Measurements from ENCODE around the gene GDPD5. TPM values are rescaled to one million over a fixed set of nuclear protein-coding genes. Genes with fewer than 3 reads are reported as not detected.

Gene GDPD5
- total RNA-seq, 1 experiment from 2014 or later = 7.8 TPM

GRCh38 chr11:75560644-75561043, 34.9 kb upstream of the GDPD5 start:
- H2BK20ac ChIP-seq (ENCODE audit: low read depth, low read length, poor library complexity, severe bottlenecking) = no peak overlapping the region
- H2BK15ac ChIP-seq (ENCODE audit: low read depth, low read length) = no peak overlapping the region
- WGBS (ENCODE audit: extremely low coverage, insufficient read length, low lambda C conversion rate) = no CpG with 5 or more reads among the region's 1 CpG
- H3K27ac ChIP-seq (ENCODE audit: insufficient read length, low read depth, low read length) = no peak overlapping the region
- H3K9me3 ChIP-seq (ENCODE audit: control insufficient read depth, low read depth, low read length) = no peaks in the 10 kb centered on the region
- H2AFZ ChIP-seq (ENCODE audit: low read length) = no peak overlapping the region
- no peaks in the 10 kb centered on the region for H4K20me1 ChIP-seq (ENCODE audit: control insufficient read depth, insufficient read depth, insufficient read length)
- Mint-ChIP-seq H3K27me3 (ENCODE audit: low read depth) (peaks cover 1% of the 10 kb centered on the region; the same call in 1 of the 2 replicates), H3K36me3 (ENCODE audit: insufficient read depth in 1 of 3, low read depth in 3 of 3) (peaks cover 4 to 18% (median 9%) of the 10 kb centered on the region in 3 experiments; a peak in 6 of 7 replicates), H3K9me3 (no peaks in the 10 kb centered on the region; a peak in 1 of 5 replicates), H3K4me1 (peaks cover 39 to 71% of the 10 kb centered on the region in 2 experiments), H3K4me3 (peak overlapping the region in 1 of 2 experiments; percentile 96; a peak in 3 of 5 replicates), H3K27ac (no peak overlapping the region)
- peaks cover 3% of the 10 kb centered on the region for H3K79me1 ChIP-seq (ENCODE audit: insufficient read depth, low read depth, low read length, poor library complexity, severe bottlenecking)
- no peak overlapping the region for H3K23ac ChIP-seq (ENCODE audit: insufficient read length, low read depth, low read length)
- H4K91ac ChIP-seq (ENCODE audit: insufficient read length, low read depth, low read length) = no peak overlapping the region
- H3K79me2 ChIP-seq (ENCODE audit: insufficient read depth, low read length) = peaks cover 23% of the 10 kb centered on the region; the same call in 1 of the 2 replicates
- H3K9ac ChIP-seq (ENCODE audit: extremely low read depth, insufficient read length, low read length) = no peak overlapping the region
- H2BK12ac ChIP-seq (ENCODE audit: insufficient read length, low read depth, low read length) = no peak overlapping the region
- peaks cover 14% of the 10 kb centered on the region for H3K4me1 ChIP-seq (ENCODE audit: insufficient read depth, low read length)
- H3K18ac ChIP-seq (ENCODE audit: insufficient read length, low read depth, low read length) = no peak overlapping the region
- no peak overlapping the region for H3K56ac ChIP-seq (ENCODE audit: insufficient read length, low read depth, low read length)
- H2BK120ac ChIP-seq (ENCODE audit: low read depth, low read length, poor library complexity, severe bottlenecking) = no peak overlapping the region
- no peak overlapping the region for H2AK5ac ChIP-seq (ENCODE audit: insufficient read length, low read length)
- H2BK5ac ChIP-seq (ENCODE audit: insufficient read length, low read length) = no peak overlapping the region
- H3K27me3 ChIP-seq (ENCODE audit: insufficient read depth, low read length) = no peaks in the 10 kb centered on the region
- peaks cover 19% of the 10 kb centered on the region for H3K23me2 ChIP-seq (ENCODE audit: insufficient read length, low read depth, low read length, poor library complexity, severe bottlenecking)
- H3K4ac ChIP-seq (ENCODE audit: low read depth, low read length) = no peak overlapping the region
- TF ChIP-seq, protein P1, sequence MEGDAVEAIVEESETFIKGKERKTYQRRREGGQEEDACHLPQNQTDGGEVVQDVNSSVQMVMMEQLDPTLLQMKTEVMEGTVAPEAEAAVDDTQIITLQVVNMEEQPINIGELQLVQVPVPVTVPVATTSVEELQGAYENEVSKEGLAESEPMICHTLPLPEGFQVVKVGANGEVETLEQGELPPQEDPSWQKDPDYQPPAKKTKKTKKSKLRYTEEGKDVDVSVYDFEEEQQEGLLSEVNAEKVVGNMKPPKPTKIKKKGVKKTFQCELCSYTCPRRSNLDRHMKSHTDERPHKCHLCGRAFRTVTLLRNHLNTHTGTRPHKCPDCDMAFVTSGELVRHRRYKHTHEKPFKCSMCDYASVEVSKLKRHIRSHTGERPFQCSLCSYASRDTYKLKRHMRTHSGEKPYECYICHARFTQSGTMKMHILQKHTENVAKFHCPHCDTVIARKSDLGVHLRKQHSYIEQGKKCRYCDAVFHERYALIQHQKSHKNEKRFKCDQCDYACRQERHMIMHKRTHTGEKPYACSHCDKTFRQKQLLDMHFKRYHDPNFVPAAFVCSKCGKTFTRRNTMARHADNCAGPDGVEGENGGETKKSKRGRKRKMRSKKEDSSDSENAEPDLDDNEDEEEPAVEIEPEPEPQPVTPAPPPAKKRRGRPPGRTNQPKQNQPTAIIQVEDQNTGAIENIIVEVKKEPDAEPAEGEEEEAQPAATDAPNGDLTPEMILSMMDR (conservative IDR thresholded peaks at IDR 0.05) = no peak
- H3K14ac ChIP-seq (ENCODE audit: insufficient read depth, low read length) = no peak overlapping the region
- H3K4me2 ChIP-seq (ENCODE audit: insufficient read depth, insufficient read length, low read length) = no peak overlapping the region
- H3T11ph ChIP-seq (ENCODE audit: low read length) = no peak overlapping the region
- no peak overlapping the region for H4K5ac ChIP-seq (ENCODE audit: insufficient read length, low read depth, low read length)
- no peak for DNase-seq
- no peak overlapping the region for H4K8ac ChIP-seq (replicated peaks; ENCODE audit: insufficient read length, low read depth, low read length)
